ENCODE measurements around the gene IMPG2. TPM values are rescaled to one million over a fixed set of nuclear protein-coding genes. Genes with fewer than 3 reads are reported as not detected.

The IMPG2 gene
- total and polyA plus RNA-seq, 4 donors, result 0.01 to 0.37 (median 0.25) TPM; not detected in 1

DNA sequence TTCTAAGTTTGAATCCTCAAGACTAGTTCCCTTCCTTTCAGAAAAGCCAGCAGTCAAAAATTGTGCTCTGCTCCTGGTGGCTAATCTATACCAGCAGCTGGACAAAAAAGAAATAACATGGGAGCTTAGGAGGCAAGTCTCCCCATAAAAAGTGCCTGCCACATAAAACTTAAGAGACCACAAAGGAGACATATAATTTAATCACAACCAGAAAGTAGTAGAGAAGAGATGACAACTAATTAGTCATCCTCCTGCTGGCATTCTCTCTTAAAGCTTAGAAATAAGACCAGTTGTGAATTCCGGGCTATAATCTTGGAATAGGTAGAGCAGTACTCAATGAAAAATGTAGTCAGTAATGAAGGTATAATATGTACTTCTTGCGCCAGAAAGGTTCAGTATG lies 20.2 kb upstream of the IMPG2 start (continued):
- TF ChIP-seq, protein P1, sequence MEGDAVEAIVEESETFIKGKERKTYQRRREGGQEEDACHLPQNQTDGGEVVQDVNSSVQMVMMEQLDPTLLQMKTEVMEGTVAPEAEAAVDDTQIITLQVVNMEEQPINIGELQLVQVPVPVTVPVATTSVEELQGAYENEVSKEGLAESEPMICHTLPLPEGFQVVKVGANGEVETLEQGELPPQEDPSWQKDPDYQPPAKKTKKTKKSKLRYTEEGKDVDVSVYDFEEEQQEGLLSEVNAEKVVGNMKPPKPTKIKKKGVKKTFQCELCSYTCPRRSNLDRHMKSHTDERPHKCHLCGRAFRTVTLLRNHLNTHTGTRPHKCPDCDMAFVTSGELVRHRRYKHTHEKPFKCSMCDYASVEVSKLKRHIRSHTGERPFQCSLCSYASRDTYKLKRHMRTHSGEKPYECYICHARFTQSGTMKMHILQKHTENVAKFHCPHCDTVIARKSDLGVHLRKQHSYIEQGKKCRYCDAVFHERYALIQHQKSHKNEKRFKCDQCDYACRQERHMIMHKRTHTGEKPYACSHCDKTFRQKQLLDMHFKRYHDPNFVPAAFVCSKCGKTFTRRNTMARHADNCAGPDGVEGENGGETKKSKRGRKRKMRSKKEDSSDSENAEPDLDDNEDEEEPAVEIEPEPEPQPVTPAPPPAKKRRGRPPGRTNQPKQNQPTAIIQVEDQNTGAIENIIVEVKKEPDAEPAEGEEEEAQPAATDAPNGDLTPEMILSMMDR (IDR thresholded peaks at IDR 0.05; ENCODE audit: low read depth, low read length, missing input control), result no peak
- no peak for TF ChIP-seq FOXA1 (IDR thresholded peaks at IDR 0.05)
- no peak for TF ChIP-seq YY1 (IDR thresholded peaks at IDR 0.05)

DNA sequence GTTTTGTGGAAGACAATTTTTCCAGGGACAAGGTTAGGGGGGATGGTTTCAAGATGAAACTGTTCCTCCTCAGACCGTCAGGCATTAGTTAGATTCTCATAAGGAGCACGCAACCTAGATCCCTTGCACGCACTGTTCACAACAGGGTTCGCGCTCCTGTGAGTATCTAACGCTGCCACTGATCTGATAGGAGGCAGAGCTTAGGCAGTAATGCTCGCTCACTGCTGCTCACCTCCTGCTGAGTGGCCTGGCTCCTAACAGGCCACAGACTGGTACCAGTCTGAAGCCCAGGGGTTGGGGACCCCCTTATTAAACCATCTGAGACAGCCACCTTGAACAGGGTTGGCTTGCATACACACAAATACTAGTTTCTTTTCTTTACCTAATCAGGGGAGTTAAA lies 13.5 kb upstream of the IMPG2 start:
- no peaks in the 10 kb centered on the region for H3K4me1 ChIP-seq (ENCODE audit: control insufficient read depth in 4 of 4, insufficient read depth in 4 of 4, low read length in 3 of 4)
- DNase-seq (ENCODE audit: low spot score), result no peak
- WGBS, result 91% methylated on average over 7 of the region's 7 CpGs
- peaks cover under 1 to 6% (median 3%) of the 10 kb centered on the region in 4 donors for H3K36me3 ChIP-seq (ENCODE audit: control insufficient read depth in 4 of 4, insufficient read depth in 3 of 4, low read depth in 1 of 4, low read length in 3 of 4)
- H3K4me3 ChIP-seq (ENCODE audit: low read depth in 1 of 3, low read length in 3 of 3), result no peak overlapping the region
- no peak overlapping the region for H3K9ac ChIP-seq (ENCODE audit: low read depth in 1 of 2, low read length in 2 of 2)
- no peaks in the 10 kb centered on the region for H3K27me3 ChIP-seq (ENCODE audit: control insufficient read depth in 4 of 4, insufficient read depth in 4 of 4, low read length in 3 of 4)
- H3K27ac ChIP-seq (ENCODE audit: low read depth in 1 of 2, low read length in 2 of 2), result no peak overlapping the region
- no peaks in the 10 kb centered on the region for H3K9me3 ChIP-seq (ENCODE audit: control insufficient read depth in 4 of 4, low read length in 3 of 4)
- TF ChIP-seq RXRA (IDR thresholded peaks at IDR 0.05), result no peak
- TF ChIP-seq EGR1 (IDR thresholded peaks at IDR 0.05; ENCODE audit: low read depth in 2 of 2), result no peak
- TF ChIP-seq, protein P2, sequence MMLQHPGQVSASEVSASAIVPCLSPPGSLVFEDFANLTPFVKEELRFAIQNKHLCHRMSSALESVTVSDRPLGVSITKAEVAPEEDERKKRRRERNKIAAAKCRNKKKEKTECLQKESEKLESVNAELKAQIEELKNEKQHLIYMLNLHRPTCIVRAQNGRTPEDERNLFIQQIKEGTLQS (IDR thresholded peaks at IDR 0.05), result no peak
- TF ChIP-seq ZBTB33 (IDR thresholded peaks at IDR 0.05), result no peak
- no peak for TF ChIP-seq RAD21 (IDR thresholded peaks at IDR 0.05)
- no peak for TF ChIP-seq HNF4G (IDR thresholded peaks at IDR 0.05)
- no peak for TF ChIP-seq GABPA (IDR thresholded peaks at IDR 0.05 in 1 of 2, conservative IDR thresholded peaks at IDR 0.05 in 1 of 2)
- no peak for TF ChIP-seq HNF4A (conservative IDR thresholded peaks at IDR 0.05)
- TF ChIP-seq, protein P3, sequence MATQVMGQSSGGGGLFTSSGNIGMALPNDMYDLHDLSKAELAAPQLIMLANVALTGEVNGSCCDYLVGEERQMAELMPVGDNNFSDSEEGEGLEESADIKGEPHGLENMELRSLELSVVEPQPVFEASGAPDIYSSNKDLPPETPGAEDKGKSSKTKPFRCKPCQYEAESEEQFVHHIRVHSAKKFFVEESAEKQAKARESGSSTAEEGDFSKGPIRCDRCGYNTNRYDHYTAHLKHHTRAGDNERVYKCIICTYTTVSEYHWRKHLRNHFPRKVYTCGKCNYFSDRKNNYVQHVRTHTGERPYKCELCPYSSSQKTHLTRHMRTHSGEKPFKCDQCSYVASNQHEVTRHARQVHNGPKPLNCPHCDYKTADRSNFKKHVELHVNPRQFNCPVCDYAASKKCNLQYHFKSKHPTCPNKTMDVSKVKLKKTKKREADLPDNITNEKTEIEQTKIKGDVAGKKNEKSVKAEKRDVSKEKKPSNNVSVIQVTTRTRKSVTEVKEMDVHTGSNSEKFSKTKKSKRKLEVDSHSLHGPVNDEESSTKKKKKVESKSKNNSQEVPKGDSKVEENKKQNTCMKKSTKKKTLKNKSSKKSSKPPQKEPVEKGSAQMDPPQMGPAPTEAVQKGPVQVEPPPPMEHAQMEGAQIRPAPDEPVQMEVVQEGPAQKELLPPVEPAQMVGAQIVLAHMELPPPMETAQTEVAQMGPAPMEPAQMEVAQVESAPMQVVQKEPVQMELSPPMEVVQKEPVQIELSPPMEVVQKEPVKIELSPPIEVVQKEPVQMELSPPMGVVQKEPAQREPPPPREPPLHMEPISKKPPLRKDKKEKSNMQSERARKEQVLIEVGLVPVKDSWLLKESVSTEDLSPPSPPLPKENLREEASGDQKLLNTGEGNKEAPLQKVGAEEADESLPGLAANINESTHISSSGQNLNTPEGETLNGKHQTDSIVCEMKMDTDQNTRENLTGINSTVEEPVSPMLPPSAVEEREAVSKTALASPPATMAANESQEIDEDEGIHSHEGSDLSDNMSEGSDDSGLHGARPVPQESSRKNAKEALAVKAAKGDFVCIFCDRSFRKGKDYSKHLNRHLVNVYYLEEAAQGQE (IDR thresholded peaks at IDR 0.05), result no peak
- TF ChIP-seq FOXA1 (IDR thresholded peaks at IDR 0.05), result no peak
- TF ChIP-seq, protein P1 (IDR thresholded peaks at IDR 0.05; ENCODE audit: low read depth, low read length, missing input control), result no peak
- TF ChIP-seq MAX (IDR thresholded peaks at IDR 0.05), result no peak
- TF ChIP-seq FOXA2 (IDR thresholded peaks at IDR 0.05), result no peak

All from liver (tissue), 9 donors.